Thymus (tissue), 11 donors: ENCODE data around the gene TUBB4B. TPM values are rescaled to one million over a fixed set of nuclear protein-coding genes. Genes with fewer than 3 reads are reported as not detected.

Source experiments
- DNase-seq, 9 donors: peaks; one replicate each; pipeline ENCODE4 v3.0.0-alpha.2; 2013; ENCODE audit warnings: low spot score in 9 of 9, low read depth in 6 of 9, missing footprints in 1 of 9
- H3K27ac ChIP-seq, 2 donors: one replicate each; pipeline ENCODE4 v1.5.1; 2013; ENCODE audit warnings: control low read depth in 1 of 2, low read depth in 1 of 2, low read length in 1 of 2, mild to moderate bottlenecking in 1 of 2, moderate library complexity in 1 of 2
- H3K27me3 ChIP-seq, 2 donors: one replicate each; pipeline ENCODE4 v1.5.1; 2013; ENCODE audit warnings: low read length in 1 of 2; ENCODE audit not compliant: control insufficient read depth in 2 of 2, insufficient read depth in 1 of 2
- H3K36me3 ChIP-seq, 2 donors: one replicate each; pipeline ENCODE4 v1.5.1; 2013; ENCODE audit warnings: low read length in 1 of 2, mild to moderate bottlenecking in 1 of 2, moderate library complexity in 1 of 2; ENCODE audit not compliant: control insufficient read depth in 2 of 2, insufficient read depth in 2 of 2
- H3K4me1 ChIP-seq, 2 donors: one replicate each; pipeline ENCODE4 v1.5.1; 2013; ENCODE audit warnings: low read length in 2 of 2; ENCODE audit not compliant: control insufficient read depth in 2 of 2, insufficient read depth in 2 of 2
- H3K4me3 ChIP-seq, 2 donors: one replicate each; pipeline ENCODE4 v1.5.1; 2013; ENCODE audit warnings: low read length in 2 of 2, control low read depth in 1 of 2, mild to moderate bottlenecking in 1 of 2
- H3K9me3 ChIP-seq, 2 donors: one replicate each; pipeline ENCODE4 v1.5.1; 2013; ENCODE audit warnings: low read length in 1 of 2, mild to moderate bottlenecking in 1 of 2; ENCODE audit not compliant: control insufficient read depth in 2 of 2, insufficient read depth in 1 of 2
- WGBS: extraction: QIAGEN DNeasy Blood & Tissue Kit; methylation state at CpG from one replicate; pipeline ENCODE4 v1.1.7; 2013; 5-methylcytosine and 5-hydroxymethylcytosine counted together
- polyA plus RNA-seq: library from polyadenylated mRNA; stranded (reverse); fragments of 200-250 nt; gene quantifications from one replicate; pipeline ENCODE4 v1.2.3, GENCODE V29; 2013
- total RNA-seq: library from RNA; stranded (reverse); fragments of 120-200 nt; gene quantifications from one replicate; pipeline ENCODE4 v1.2.4, GENCODE V29; 2013
- donor health status: healthy.

TUBB4B gene
- total and polyA plus RNA-seq, 2 donors = 104 to 166 TPM

DNA sequence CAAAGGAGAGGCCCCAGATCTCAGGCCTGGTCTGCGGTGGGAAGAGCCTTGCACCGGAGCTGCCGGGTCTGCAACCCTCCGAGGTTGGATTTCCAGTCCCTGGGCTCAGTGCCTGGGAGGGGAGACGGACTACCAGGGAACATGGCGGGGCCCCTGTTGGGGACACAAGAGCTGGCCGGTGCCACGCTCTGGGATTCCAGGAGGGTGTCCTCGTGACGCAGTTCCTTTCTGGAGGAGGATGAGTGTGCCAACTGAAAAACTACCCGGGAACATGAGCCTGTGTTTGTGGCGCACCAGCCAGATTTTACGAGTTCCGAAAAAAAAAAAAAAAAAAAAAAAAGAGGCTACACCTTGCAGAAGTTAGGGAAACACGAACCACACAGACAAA is 52.0 kb downstream of the TUBB4B start:
- Histone ChIP-seq H3K27me3 (peaks cover 38 to 50% of the 10 kb centered on the region in 2 donors), H3K4me3 (no peak overlapping the region), H3K27ac (no peak overlapping the region), H3K4me1 (peaks cover 0 to 4% of the 10 kb centered on the region in 2 donors), H3K9me3 (peaks cover 3 to 15% of the 10 kb centered on the region in 2 donors), H3K36me3 (no peaks in the 10 kb centered on the region)
- 94% methylated on average over 15 of the region's 15 CpGs for WGBS
- no peak for DNase-seq

Other genes starting within 250 kb of the TUBB4B start
- gene PAXX, start 248.9 kb upstream of the TUBB4B start, total RNA-seq = 68.9 TPM
- gene PAXX, start 248.9 kb upstream of the TUBB4B start, polyA plus RNA-seq = 431 TPM
- 13.6 TPM for gene CLIC3, start 244.7 kb upstream of the TUBB4B start, total RNA-seq
- 44.6 TPM for gene CLIC3, start 244.7 kb upstream of the TUBB4B start, polyA plus RNA-seq
- gene ABCA2, start 213.1 kb upstream of the TUBB4B start, total RNA-seq = 4.2 TPM
- 37.3 TPM for gene ABCA2, start 213.1 kb upstream of the TUBB4B start, polyA plus RNA-seq
- 0.99 TPM for gene FUT7, start 209.2 kb upstream of the TUBB4B start, total RNA-seq
- gene FUT7, start 209.2 kb upstream of the TUBB4B start, polyA plus RNA-seq = 4.6 TPM
- gene NPDC1, start 195.1 kb upstream of the TUBB4B start, total RNA-seq = 4.8 TPM
- 71.1 TPM for gene NPDC1, start 195.1 kb upstream of the TUBB4B start, polyA plus RNA-seq
- gene ENTPD2, start 187.2 kb upstream of the TUBB4B start, total RNA-seq = 0.09 TPM
- 0.27 TPM for gene ENTPD2, start 187.2 kb upstream of the TUBB4B start, polyA plus RNA-seq
- 6.3 TPM for gene SAPCD2, start 170.7 kb upstream of the TUBB4B start, total RNA-seq
- gene SAPCD2, start 170.7 kb upstream of the TUBB4B start, polyA plus RNA-seq = 0.87 TPM
- 1.9 TPM for gene UAP1L1, start 163.8 kb upstream of the TUBB4B start, total RNA-seq
- 9.4 TPM for gene UAP1L1, start 163.8 kb upstream of the TUBB4B start, polyA plus RNA-seq
- 26.8 TPM for gene MAN1B1, start 154.3 kb upstream of the TUBB4B start, total RNA-seq
- gene MAN1B1, start 154.3 kb upstream of the TUBB4B start, polyA plus RNA-seq = 107 TPM
- gene DPP7, start 126.6 kb upstream of the TUBB4B start, total RNA-seq = 112 TPM
- gene DPP7, start 126.6 kb upstream of the TUBB4B start, polyA plus RNA-seq = 476 TPM
- 0.19 TPM for gene GRIN1, start 102.1 kb upstream of the TUBB4B start, total RNA-seq
- 0.18 TPM for gene GRIN1, start 102.1 kb upstream of the TUBB4B start, polyA plus RNA-seq
- gene LRRC26, start 71.2 kb upstream of the TUBB4B start, total RNA-seq = 0.28 TPM
- gene LRRC26, start 71.2 kb upstream of the TUBB4B start, polyA plus RNA-seq = 0.05 TPM
- gene TMEM210, start 69.2 kb upstream of the TUBB4B start, total RNA-seq = not detected
- 0.07 TPM for gene TMEM210, start 69.2 kb upstream of the TUBB4B start, polyA plus RNA-seq
- 19.1 TPM for gene ANAPC2, start 52.7 kb upstream of the TUBB4B start, total RNA-seq
- gene ANAPC2, start 52.7 kb upstream of the TUBB4B start, polyA plus RNA-seq = 69.4 TPM
- gene SSNA1, start 52.6 kb upstream of the TUBB4B start, total RNA-seq = 85.2 TPM
- 74.9 TPM for gene SSNA1, start 52.6 kb upstream of the TUBB4B start, polyA plus RNA-seq
- 2.7 TPM for gene TPRN, start 40.5 kb upstream of the TUBB4B start, total RNA-seq
- 6.2 TPM for gene TPRN, start 40.5 kb upstream of the TUBB4B start, polyA plus RNA-seq
- 20.6 TPM for gene TMEM203, start 35.6 kb upstream of the TUBB4B start, total RNA-seq
- gene TMEM203, start 35.6 kb upstream of the TUBB4B start, polyA plus RNA-seq = 47.2 TPM
- 4.7 TPM for gene NDOR1, start 35.6 kb upstream of the TUBB4B start, total RNA-seq
- 20.4 TPM for gene NDOR1, start 35.6 kb upstream of the TUBB4B start, polyA plus RNA-seq
- gene RNF208, start 19.0 kb upstream of the TUBB4B start, total RNA-seq = 0.09 TPM
- gene RNF208, start 19.0 kb upstream of the TUBB4B start, polyA plus RNA-seq = 5.3 TPM
- gene CYSRT1, start 16.1 kb upstream of the TUBB4B start, total RNA-seq = 0.57 TPM
- gene CYSRT1, start 16.1 kb upstream of the TUBB4B start, polyA plus RNA-seq = 2.8 TPM
- gene RNF224, start 13.8 kb upstream of the TUBB4B start, total RNA-seq = 0.05 TPM
- gene RNF224, start 13.8 kb upstream of the TUBB4B start, polyA plus RNA-seq = 0.16 TPM
- not detected for gene SLC34A3, start 10.4 kb upstream of the TUBB4B start, total RNA-seq
- gene SLC34A3, start 10.4 kb upstream of the TUBB4B start, polyA plus RNA-seq = 0.14 TPM
- gene STPG3, start 10.0 kb downstream of the TUBB4B start, total RNA-seq = 0.09 TPM
- 0.43 TPM for gene STPG3, start 10.0 kb downstream of the TUBB4B start, polyA plus RNA-seq
- gene NELFB, start 14.0 kb downstream of the TUBB4B start, total RNA-seq = 20.4 TPM
- 38.8 TPM for gene NELFB, start 14.0 kb downstream of the TUBB4B start, polyA plus RNA-seq
- gene TOR4A, start 36.4 kb downstream of the TUBB4B start, total RNA-seq = 2.0 TPM
- gene TOR4A, start 36.4 kb downstream of the TUBB4B start, polyA plus RNA-seq = 2.1 TPM
- 3.1 TPM for gene NRARP, start 61.0 kb downstream of the TUBB4B start, total RNA-seq
- gene NRARP, start 61.0 kb downstream of the TUBB4B start, polyA plus RNA-seq = 1.6 TPM
- 3.4 TPM for gene EXD3, start 181.9 kb downstream of the TUBB4B start, total RNA-seq
- gene EXD3, start 181.9 kb downstream of the TUBB4B start, polyA plus RNA-seq = 16.8 TPM
- gene NOXA1, start 182.1 kb downstream of the TUBB4B start, total RNA-seq = 1.9 TPM
- 8.4 TPM for gene NOXA1, start 182.1 kb downstream of the TUBB4B start, polyA plus RNA-seq
- gene ENTPD8, start 200.1 kb downstream of the TUBB4B start, total RNA-seq = 0.14 TPM
- gene ENTPD8, start 200.1 kb downstream of the TUBB4B start, polyA plus RNA-seq = 3.8 TPM
- 14.9 TPM for gene NSMF, start 218.0 kb downstream of the TUBB4B start, total RNA-seq
- 77.6 TPM for gene NSMF, start 218.0 kb downstream of the TUBB4B start, polyA plus RNA-seq